ENCODE data around the gene ZNF609. TPM values are rescaled to one million over a fixed set of nuclear protein-coding genes. Genes with fewer than 3 reads are reported as not detected.

ZNF609 gene
- polyA plus RNA-seq, 1 donor from 2014 or later = 11.8 TPM

- Histone ChIP-seq H3K9ac (ENCODE audit: low read length) (no peak overlapping the region), H3K27ac (ENCODE audit: low read length) (no peak overlapping the region), H2AFZ (ENCODE audit: low read depth, low read length) (no peak overlapping the region), H3K36me3 (ENCODE audit: insufficient read depth, low read length) (no peaks in the 10 kb centered on the region), H3K27me3 (ENCODE audit: insufficient read depth, low read depth, low read length) (no peaks in the 10 kb centered on the region), H4K20me1 (ENCODE audit: insufficient read depth) (no peaks in the 10 kb centered on the region), H3K79me2 (replicated peaks; ENCODE audit: insufficient read depth, low read length) (no peaks in the 10 kb centered on the region), H3K4me2 (ENCODE audit: low read length) (no peak overlapping the region), H3K9me2 (ENCODE audit: insufficient read depth, low read length) (no peaks in the 10 kb centered on the region), H3K4me3 (ENCODE audit: low read length) (no peak overlapping the region), H3K9me3 (ENCODE audit: low read length) (no peaks in the 10 kb centered on the region), H3F3A (ENCODE audit: insufficient read depth, low read length, poor library complexity, severe bottlenecking) (no peaks in the 10 kb centered on the region)
- TF ChIP-seq EZH2 (IDR thresholded peaks at IDR 0.05; ENCODE audit: borderline replicate concordance, insufficient read depth, low read length, poor library complexity, severe bottlenecking) (no peak), RAD21 (conservative IDR thresholded peaks at IDR 0.05) (no peak), SMC3 (conservative IDR thresholded peaks at IDR 0.05; ENCODE audit: poor library complexity) (no peak), TAF1 (IDR thresholded peaks at IDR 0.05; ENCODE audit: low read depth) (no peak), CTCF (IDR thresholded peaks at IDR 0.05; ENCODE audit: poor library complexity, severe bottlenecking) (no peak), EP300 (conservative IDR thresholded peaks at IDR 0.05; ENCODE audit: poor library complexity, severe bottlenecking) (no peak), POLR2AphosphoS5 (IDR thresholded peaks at IDR 0.05) (no peak), REST (IDR thresholded peaks at IDR 0.05; ENCODE audit: borderline replicate concordance) (no peak), MXI1 (conservative IDR thresholded peaks at IDR 0.05; ENCODE audit: poor library complexity, severe bottlenecking) (no peak)
Measured at GRCh38 chr15:64712353-64712752, 252.0 kb downstream of the ZNF609 start.

- Histone ChIP-seq H3K79me2 (replicated peaks; ENCODE audit: insufficient read depth, low read length) (no peaks in the 10 kb centered on the region), H3K27ac (ENCODE audit: low read length) (no peak overlapping the region), H3K9ac (ENCODE audit: low read length) (no peak overlapping the region), H3K27me3 (ENCODE audit: insufficient read depth, low read depth, low read length) (no peaks in the 10 kb centered on the region), H3F3A (ENCODE audit: insufficient read depth, low read length, poor library complexity, severe bottlenecking) (no peaks in the 10 kb centered on the region), H3K9me2 (ENCODE audit: insufficient read depth, low read length) (no peaks in the 10 kb centered on the region), H4K20me1 (ENCODE audit: insufficient read depth) (no peaks in the 10 kb centered on the region), H2AFZ (ENCODE audit: low read depth, low read length) (no peak overlapping the region), H3K4me3 (ENCODE audit: low read length) (no peak overlapping the region), H3K9me3 (ENCODE audit: low read length) (no peaks in the 10 kb centered on the region), H3K4me2 (ENCODE audit: low read length) (no peak overlapping the region), H3K36me3 (ENCODE audit: insufficient read depth, low read length) (no peaks in the 10 kb centered on the region)
- TF ChIP-seq TAF1 (IDR thresholded peaks at IDR 0.05; ENCODE audit: low read depth) = no peak
- TF ChIP-seq CTCF (IDR thresholded peaks at IDR 0.05; ENCODE audit: poor library complexity, severe bottlenecking) = no peak
- no peak for TF ChIP-seq EZH2 (IDR thresholded peaks at IDR 0.05; ENCODE audit: borderline replicate concordance, insufficient read depth, low read length, poor library complexity, severe bottlenecking)
- TF ChIP-seq POLR2AphosphoS5 (IDR thresholded peaks at IDR 0.05) = no peak
- no peak for TF ChIP-seq SMC3 (conservative IDR thresholded peaks at IDR 0.05; ENCODE audit: poor library complexity)
- TF ChIP-seq RAD21 (conservative IDR thresholded peaks at IDR 0.05) = no peak
- TF ChIP-seq EP300 (conservative IDR thresholded peaks at IDR 0.05; ENCODE audit: poor library complexity, severe bottlenecking) = no peak
- no peak for TF ChIP-seq MXI1 (conservative IDR thresholded peaks at IDR 0.05; ENCODE audit: poor library complexity, severe bottlenecking)
- TF ChIP-seq REST (IDR thresholded peaks at IDR 0.05; ENCODE audit: borderline replicate concordance) = no peak
Measured at GRCh38 chr15:64713592-64713991, 253.2 kb downstream of the ZNF609 start.

Data from neural cell (in vitro differentiated cells).